GM21717 (cell line): ENCODE measurements around the gene RUSC1.
"Not testable (repeated sequence)": the region's sequence is repeated elsewhere in the genome, so short reads cannot be mapped to it uniquely, and the experiment has no call there.

Experiments used
- ATAC-seq: cut with Tn5 transposase; IDR thresholded peaks from one replicate; pipeline ENCODE4 v1.9.1; 2021; ENCODE audit warnings: mild to moderate bottlenecking, moderate library complexity; ENCODE audit not compliant: unreplicated experiment

RUSC1 gene

DNA sequence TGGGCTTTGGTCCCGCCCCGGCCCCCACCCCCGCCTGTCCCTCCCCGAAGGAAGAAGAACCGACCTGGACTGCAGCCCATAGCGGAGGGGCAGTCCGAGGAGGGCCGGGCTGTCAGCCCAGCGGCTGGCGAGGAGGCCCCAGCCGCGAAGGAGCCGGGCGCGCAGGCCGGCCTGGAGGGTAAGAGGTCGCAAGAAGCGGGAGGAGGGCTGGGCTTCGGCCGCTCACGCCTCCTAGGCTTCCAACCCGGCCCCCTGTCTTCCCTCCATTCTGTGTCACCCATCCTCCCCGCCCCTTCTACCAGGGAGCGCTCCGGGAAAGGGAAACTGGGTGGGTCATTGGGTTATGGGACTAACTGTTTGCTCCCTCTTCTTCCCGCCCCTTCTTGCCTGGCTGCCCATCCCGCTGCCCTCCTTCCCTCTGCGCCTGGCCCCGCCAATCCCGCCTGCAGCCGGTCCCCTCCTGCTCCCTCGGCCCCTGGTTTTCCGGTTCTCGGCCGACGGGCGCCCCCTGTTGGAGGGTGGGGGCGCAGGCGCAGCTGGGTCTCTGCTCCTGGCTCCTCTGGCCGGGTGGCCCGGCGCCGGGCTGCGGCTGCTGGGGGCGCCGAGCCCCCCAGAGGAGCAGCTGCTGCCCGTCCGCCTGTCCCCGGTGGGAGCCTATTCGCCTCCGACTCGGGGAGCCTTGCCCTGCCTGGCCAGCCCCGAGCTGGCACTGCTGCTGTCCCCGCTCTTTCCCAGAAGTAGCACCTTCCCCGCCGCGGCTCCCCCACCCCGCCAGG, 2.4 kb downstream of the RUSC1 start:
- peak; percentile 37 for ATAC-seq

GRCh38 chr1:155323729-155324036, 3.0 kb downstream of the RUSC1 start:
- ATAC-seq, result peak; percentile 39

DNA sequence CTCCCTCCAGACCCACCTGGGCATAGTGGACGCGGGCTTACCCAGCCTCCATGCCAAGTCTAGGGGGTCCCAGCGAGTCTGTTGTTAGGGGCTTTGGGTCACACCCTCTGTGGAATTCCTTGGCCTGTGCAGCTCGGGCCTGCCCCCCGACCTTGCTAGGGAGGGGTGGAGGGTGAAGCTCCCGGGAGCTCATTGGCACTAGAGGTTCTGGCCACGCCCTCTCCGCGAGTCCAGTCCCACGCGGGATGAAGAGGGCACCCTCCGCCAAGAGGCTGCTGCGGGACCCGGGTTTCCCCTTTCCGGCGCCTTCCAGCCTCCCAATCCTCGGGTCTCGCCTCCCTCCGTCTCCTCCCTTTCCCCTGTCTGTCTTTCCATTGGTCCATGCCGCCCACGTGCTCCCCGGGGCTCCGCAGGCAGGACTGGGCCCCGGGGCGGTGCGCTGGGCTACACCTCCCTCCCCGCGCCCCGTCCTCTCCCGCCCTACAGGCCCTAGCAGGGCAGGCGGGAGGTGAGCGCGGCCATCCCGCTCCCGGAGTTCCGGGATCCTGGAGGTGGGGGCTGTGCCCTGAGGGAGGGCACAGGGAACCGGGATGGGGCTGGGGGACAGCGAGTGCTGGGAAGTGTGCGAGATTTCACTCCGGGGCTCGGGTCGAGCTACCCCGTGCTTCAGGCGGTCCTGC, 3.5 kb downstream of the RUSC1 start:
- peak; percentile 70 for ATAC-seq

- no peak for ATAC-seq
Observed at GRCh38 chr1:155324717-155325602, 4.3 kb downstream of the RUSC1 start.

DNA sequence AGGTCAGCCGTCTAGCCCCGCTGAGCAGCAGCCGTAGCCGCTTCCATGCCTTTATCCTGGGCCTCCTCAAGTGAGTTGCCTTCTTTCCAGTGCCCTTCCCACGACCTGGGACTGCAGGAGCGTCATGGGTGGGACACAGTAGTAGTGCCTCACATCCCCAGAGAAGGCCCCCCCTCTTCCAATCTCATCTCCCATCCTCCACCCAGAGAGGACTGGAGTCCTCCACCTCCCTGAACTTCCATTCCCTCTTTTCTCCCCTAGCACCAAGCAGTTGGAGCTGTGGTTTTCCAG, 4.9 kb downstream of the RUSC1 start:
- ATAC-seq, result no peak

GRCh38 chr1:155326020-155326526, 5.4 kb downstream of the RUSC1 start:
- ATAC-seq, result no peak

- ATAC-seq, result no peak
Observed at GRCh38 chr1:155326631-155327037, 5.9 kb downstream of the RUSC1 start.

GRCh38 chr1:155327981-155328380, 7.3 kb downstream of the RUSC1 start:
- ATAC-seq, result no peak

GRCh38 chr1:155328856-155329255, 8.2 kb downstream of the RUSC1 start:
- ATAC-seq, result not testable (repeated sequence)

DNA sequence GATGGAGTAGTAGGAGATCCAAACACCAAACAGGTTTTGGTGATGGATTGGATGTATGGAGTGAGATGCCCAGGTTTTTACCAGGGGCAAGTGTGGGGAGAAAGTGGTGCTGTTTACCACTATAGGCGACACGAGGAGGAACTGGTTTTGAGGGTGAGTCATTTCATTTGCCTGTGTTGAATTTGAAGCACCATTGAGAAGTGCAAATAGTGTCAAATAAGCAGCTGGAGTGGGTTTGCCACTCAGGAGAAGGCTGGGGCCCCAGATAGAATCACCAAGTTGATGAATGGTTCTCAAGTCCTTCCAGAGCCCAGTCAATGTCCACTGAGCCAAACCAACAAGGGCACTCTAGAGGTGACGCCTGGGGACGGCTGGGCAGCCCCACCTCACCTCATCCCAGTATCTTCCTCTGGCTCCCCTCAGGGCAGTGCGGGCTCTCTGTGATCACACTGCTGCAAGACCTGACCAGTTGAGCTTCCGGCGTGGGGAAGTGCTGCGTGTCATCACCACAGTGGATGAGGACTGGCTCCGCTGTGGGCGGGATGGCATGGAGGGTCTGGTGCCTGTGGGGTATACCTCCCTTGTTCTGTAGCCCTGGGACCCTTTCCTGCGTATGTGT, 9.4 kb downstream of the RUSC1 start:
- no peak for ATAC-seq

DNA sequence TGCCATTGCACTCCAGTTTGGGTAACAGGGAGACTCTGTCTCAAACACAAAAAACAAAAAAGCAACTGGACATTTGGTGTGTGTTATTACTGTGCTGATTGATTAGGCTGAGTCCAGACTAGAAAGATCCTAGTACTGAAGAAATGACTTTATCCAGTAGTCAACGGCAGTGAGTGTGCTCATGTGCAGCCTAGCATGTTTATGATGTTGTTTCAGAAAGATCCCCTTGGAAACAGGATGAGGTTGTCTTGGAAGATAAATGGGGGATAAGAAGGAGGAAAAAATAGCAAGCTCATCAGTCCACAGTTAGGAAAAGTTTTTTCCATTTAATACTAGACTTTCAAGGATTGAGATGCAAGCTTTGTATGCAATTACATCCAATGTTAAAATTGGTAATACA, 14.3 kb downstream of the RUSC1 start:
- ATAC-seq, result no peak

GRCh38 chr1:155339515-155340097, 18.9 kb downstream of the RUSC1 start:
- no peak for ATAC-seq

GRCh38 chr1:155342842-155343241, 22.1 kb downstream of the RUSC1 start:
- no peak for ATAC-seq

GRCh38 chr1:155352631-155353030, 31.9 kb downstream of the RUSC1 start:
- ATAC-seq, result no peak

DNA sequence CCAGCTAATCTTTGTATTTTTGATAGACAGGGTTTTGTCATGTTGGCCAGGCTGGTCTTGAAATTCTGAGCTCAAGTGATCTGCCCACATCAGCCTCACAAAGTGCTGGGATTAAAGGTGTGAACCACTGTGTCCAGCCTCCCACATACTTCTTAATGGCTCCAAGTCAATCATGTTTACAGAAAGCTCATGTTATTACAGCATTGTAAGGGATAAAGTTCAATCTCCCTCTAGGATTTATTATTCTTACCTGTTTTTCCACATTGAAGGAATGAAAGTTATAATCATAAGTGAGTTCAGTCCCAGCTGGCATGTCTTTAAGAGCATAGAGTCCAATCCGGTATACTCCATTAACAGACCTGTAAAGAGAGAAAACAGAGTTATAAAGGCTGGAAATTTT, 39.4 kb downstream of the RUSC1 start:
- no peak for ATAC-seq

GRCh38 chr1:155379180-155379579, 58.5 kb downstream of the RUSC1 start:
- ATAC-seq, result no peak

- no peak for ATAC-seq
Observed at GRCh38 chr1:155379631-155380090, 59.0 kb downstream of the RUSC1 start.
